Glomerular endothelial cell (primary cell): Measurements from ENCODE around the gene NFE2. TPM values are rescaled to one million over a fixed set of nuclear protein-coding genes. Genes with fewer than 3 reads are reported as not detected.

Source experiments
- DNase-seq: peaks from one replicate; pipeline ENCODE4 v3.0.0-alpha.2; 2011; ENCODE audit warnings: low read depth, low spot score; ENCODE audit errors: extremely low read depth
- total RNA-seq: library from RNA; depleted of rRNA; stranded (reverse); fragments of >200 nt; gene quantifications from 2 replicates; pipeline ENCODE4 v1.2.3, GENCODE V29; 2015

The NFE2 gene
- total RNA-seq, 1 donor from 2014 or later = not detected

GRCh38 chr12:54253240-54253639 is 47.6 kb downstream of the NFE2 start:
- DNase-seq = no peak

GRCh38 chr12:54251667-54252284 is 49.0 kb downstream of the NFE2 start:
- no peak for DNase-seq

- DNase-seq = no peak
Measured at GRCh38 chr12:54249489-54249888, 51.3 kb downstream of the NFE2 start.

- DNase-seq = no peak
Measured at GRCh38 chr12:54246011-54246641, 54.7 kb downstream of the NFE2 start.

Other genes starting within 250 kb of the NFE2 start
- 0.10 and 0.47 TPM in 2 replicates for gene HOXC4, start 247.2 kb downstream of the NFE2 start, total RNA-seq
- gene SMUG1, start 112.0 kb downstream of the NFE2 start, total RNA-seq = 16.3 and 19.0 TPM in 2 replicates
- gene CBX5, start 20.9 kb downstream of the NFE2 start, total RNA-seq = 41.5 and 49.4 TPM in 2 replicates
- gene HNRNPA1, start 20.3 kb downstream of the NFE2 start, total RNA-seq = 488 and 499 TPM in 2 replicates
- 115 and 194 TPM in 2 replicates for gene COPZ1, start 24.1 kb upstream of the NFE2 start, total RNA-seq
- gene GPR84, start 63.5 kb upstream of the NFE2 start, total RNA-seq = not detected in 2 replicates
- gene ZNF385A, start 83.7 kb upstream of the NFE2 start, total RNA-seq = 5.6 and 6.0 TPM in 2 replicates
- 786 and 1,054 TPM in 2 replicates for gene ITGA5, start 118.3 kb upstream of the NFE2 start, total RNA-seq
- not detected in 2 replicates for gene GTSF1, start 172.6 kb upstream of the NFE2 start, total RNA-seq
- gene NCKAP1L, start 196.7 kb upstream of the NFE2 start, total RNA-seq = 0.29 TPM in 1 of 2 replicates, not detected in the other
- not detected in 2 replicates for gene PDE1B, start 248.6 kb upstream of the NFE2 start, total RNA-seq